Esophagus muscularis mucosa (tissue), 3 donors: Measurements from ENCODE around the gene APMAP.

Experiments
- CTCF ChIP-seq, 3 experiments: fragments of 200-600 bp in 2 of 3; fragments of 450-650 bp in 1 of 3; sonication (generic) in 2 of 3; IDR thresholded peaks; one replicate each; pipeline ENCODE4 v1.5.1; 2017 to 2019; ENCODE audit warnings: antibody characterized with exemption in 3 of 3, mild to moderate bottlenecking in 2 of 3, moderate library complexity in 1 of 3
- POLR2A ChIP-seq: fragments of 450-650 bp; IDR thresholded peaks from one replicate; pipeline ENCODE4 v1.6.1; 2017; ENCODE audit warnings: antibody characterized with exemption, moderate library complexity, mild to moderate bottlenecking, low read depth

GRCh38 chr20:25014816-25015215 lies 22.3 kb upstream of the APMAP start:
- no peak for TF ChIP-seq CTCF (IDR thresholded peaks at IDR 0.05)
- no peak for TF ChIP-seq POLR2A
